ENCODE results near the gene TRIM2. TPM values are rescaled to one million over a fixed set of nuclear protein-coding genes. Genes with fewer than 3 reads are reported as not detected.
"Not testable (repeated sequence)": the region's sequence is repeated elsewhere in the genome, so short reads cannot be mapped to it uniquely, and the experiment has no call there.

TRIM2 gene
- total RNA-seq, 2 experiments from 2014 or later = 0.06 to 0.29 TPM

DNA sequence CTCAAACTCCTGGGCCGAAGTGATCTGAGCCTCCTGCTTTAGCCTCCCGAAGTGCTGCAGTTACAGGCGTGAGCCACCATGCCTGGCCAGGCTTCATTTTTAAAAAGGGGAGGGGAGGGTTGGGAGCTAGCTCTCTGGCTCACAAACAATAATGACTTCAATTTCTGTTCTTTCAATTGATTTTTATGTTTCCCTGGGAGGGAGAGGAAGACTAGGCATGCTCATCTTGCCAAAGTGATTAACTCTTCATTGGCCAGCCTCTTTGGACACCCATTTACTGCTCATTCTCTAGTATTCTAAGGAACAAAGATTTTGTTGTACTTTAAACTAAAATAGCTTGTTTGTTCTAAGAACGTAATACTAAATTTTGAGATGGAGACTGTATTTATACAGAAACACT lies 43.4 kb upstream of the TRIM2 start:
- POLR2A ChIA-PET = interaction anchor here (0.7 kb wide), 1 partner anchor 742 kb away, joined by 3 read pairs; no protein-coding TSS in a partner anchor
- intact Hi-C loops (cut with micrococcal nuclease; ENCODE audit: unreplicated experiment) = no loop called here

DNA sequence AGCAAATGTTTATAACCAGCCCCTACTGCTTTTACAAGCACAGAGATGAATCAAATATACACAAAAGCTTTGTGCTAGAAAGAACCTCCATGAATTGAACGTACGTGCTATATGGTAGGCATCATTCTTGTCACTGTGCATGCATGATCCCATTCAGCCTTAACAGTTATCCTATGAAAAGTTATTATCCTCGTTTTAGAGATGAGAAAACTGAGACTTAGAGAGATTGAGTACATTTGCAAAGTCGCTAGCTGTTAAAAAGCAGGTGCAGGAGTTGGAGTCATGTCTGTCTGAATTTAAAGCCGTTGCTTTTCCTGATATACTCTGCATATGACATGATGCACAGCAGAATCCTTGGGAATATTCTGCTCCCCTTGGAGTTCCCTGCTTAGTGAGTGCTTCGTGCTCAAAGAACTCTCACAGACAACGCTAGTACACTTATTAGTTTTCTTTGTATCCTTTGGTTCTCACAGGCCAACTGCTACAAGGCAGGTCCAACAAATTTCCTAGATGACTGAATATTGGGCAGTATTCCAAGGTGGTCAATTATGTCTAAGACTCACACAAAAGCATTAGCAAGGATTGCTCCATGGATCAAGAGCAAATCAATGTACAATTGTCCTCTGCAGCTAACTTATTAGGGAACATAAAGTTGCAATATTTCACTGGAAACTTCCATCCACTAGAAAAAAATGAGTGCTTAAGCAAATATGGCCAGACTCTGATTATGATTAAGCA lies 42.8 kb upstream of the TRIM2 start:
- no peaks in the 10 kb centered on the region for H3K9me3 ChIP-seq (ENCODE audit: low read length)
- H3K79me2 ChIP-seq (ENCODE audit: insufficient read depth, low read depth, low read length) = no peaks in the 10 kb centered on the region
- H3K9me2 ChIP-seq (ENCODE audit: insufficient read depth, low read length) = no peaks in the 10 kb centered on the region
- ChIA-PET CTCF (ENCODE audit: unreplicated experiment) (no interaction called here), POLR2A (interaction anchor here (0.9 kb wide), 1 partner anchor 14 kb away, joined by 4 read pairs; no protein-coding TSS in a partner anchor)
- no peak overlapping the region for H3K27ac ChIP-seq (ENCODE audit: low read depth, low read length, poor library complexity, severe bottlenecking)
- no peak for TF ChIP-seq EZH2phosphoT487 (IDR thresholded peaks at IDR 0.05; ENCODE audit: borderline replicate concordance, low read depth, low read length)
- TF ChIP-seq, protein P1, sequence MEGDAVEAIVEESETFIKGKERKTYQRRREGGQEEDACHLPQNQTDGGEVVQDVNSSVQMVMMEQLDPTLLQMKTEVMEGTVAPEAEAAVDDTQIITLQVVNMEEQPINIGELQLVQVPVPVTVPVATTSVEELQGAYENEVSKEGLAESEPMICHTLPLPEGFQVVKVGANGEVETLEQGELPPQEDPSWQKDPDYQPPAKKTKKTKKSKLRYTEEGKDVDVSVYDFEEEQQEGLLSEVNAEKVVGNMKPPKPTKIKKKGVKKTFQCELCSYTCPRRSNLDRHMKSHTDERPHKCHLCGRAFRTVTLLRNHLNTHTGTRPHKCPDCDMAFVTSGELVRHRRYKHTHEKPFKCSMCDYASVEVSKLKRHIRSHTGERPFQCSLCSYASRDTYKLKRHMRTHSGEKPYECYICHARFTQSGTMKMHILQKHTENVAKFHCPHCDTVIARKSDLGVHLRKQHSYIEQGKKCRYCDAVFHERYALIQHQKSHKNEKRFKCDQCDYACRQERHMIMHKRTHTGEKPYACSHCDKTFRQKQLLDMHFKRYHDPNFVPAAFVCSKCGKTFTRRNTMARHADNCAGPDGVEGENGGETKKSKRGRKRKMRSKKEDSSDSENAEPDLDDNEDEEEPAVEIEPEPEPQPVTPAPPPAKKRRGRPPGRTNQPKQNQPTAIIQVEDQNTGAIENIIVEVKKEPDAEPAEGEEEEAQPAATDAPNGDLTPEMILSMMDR (conservative IDR thresholded peaks at IDR 0.05; ENCODE audit: low read length) = no peak
- H2AFZ ChIP-seq (ENCODE audit: low read length) = no peak overlapping the region
- no peak overlapping the region for H3K4me3 ChIP-seq (ENCODE audit: low read depth, low read length, poor library complexity, severe bottlenecking)
- intact Hi-C loops (cut with micrococcal nuclease; ENCODE audit: unreplicated experiment) = no loop called here
- no peaks in the 10 kb centered on the region for H3K36me3 ChIP-seq (ENCODE audit: insufficient read depth, low read length)
- DNase-seq (ENCODE audit: low spot score) = no peak
- H3K4me2 ChIP-seq (ENCODE audit: low read length) = no peak overlapping the region
- BruUV-seq (replicated peaks) = no TSS peak
- peaks cover 10% of the 10 kb centered on the region for H3K4me1 ChIP-seq (ENCODE audit: insufficient read depth, low read length, poor library complexity, severe bottlenecking)
- no peaks in the 10 kb centered on the region for H4K20me1 ChIP-seq (ENCODE audit: insufficient read depth, low read length)

More for the DNA sequence above, 43.4 kb upstream of the TRIM2 start:
- BruUV-seq (replicated peaks) = no TSS peak
- peaks cover 16% of the 10 kb centered on the region for H3K4me1 ChIP-seq (ENCODE audit: insufficient read depth, low read length, poor library complexity, severe bottlenecking)
- no peaks in the 10 kb centered on the region for H3K36me3 ChIP-seq (ENCODE audit: insufficient read depth, low read length)
- H3K27ac ChIP-seq (ENCODE audit: low read depth, low read length, poor library complexity, severe bottlenecking) = no peak overlapping the region
- no peak overlapping the region for H2AFZ ChIP-seq (ENCODE audit: low read length)
- TF ChIP-seq, protein P1 (conservative IDR thresholded peaks at IDR 0.05; ENCODE audit: low read length) = no peak
- no peak for TF ChIP-seq EZH2phosphoT487 (IDR thresholded peaks at IDR 0.05; ENCODE audit: borderline replicate concordance, low read depth, low read length)
- no peak overlapping the region for H3K4me2 ChIP-seq (ENCODE audit: low read length)
- no peak for DNase-seq (ENCODE audit: low spot score)
- no peaks in the 10 kb centered on the region for H4K20me1 ChIP-seq (ENCODE audit: insufficient read depth, low read length)
- no peaks in the 10 kb centered on the region for H3K79me2 ChIP-seq (ENCODE audit: insufficient read depth, low read depth, low read length)
- H3K9me3 ChIP-seq (ENCODE audit: low read length) = no peaks in the 10 kb centered on the region
- CTCF ChIA-PET (ENCODE audit: unreplicated experiment) = no interaction called here
- H3K4me3 ChIP-seq (ENCODE audit: low read depth, low read length, poor library complexity, severe bottlenecking) = no peak overlapping the region
- H3K9me2 ChIP-seq (ENCODE audit: insufficient read depth, low read length) = no peaks in the 10 kb centered on the region

DNA sequence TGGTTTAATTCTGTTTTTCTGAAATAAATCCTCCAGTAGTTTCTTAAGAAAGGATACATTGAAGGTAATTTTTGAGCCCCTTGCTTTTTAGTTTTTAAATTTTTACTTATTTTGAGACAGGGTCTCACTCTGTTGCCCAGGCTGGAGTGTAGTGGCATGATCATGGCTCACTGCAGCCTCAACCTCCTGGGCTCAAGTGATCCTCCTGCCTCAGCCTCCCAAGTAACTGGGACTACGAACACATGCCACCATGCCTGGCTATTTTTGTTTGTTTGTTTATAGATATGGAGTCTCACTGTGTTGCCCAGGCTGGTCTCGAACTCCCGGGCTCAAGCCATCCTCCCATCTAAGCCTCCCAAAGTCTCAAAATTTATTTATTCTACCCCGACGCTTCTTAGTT lies 39.0 kb upstream of the TRIM2 start:
- H3K4me2 ChIP-seq (ENCODE audit: low read length); H3K36me3 ChIP-seq (ENCODE audit: insufficient read depth, low read length); H3K4me3 ChIP-seq (ENCODE audit: low read depth, low read length, poor library complexity, severe bottlenecking); DNase-seq (ENCODE audit: low spot score); H3K4me1 ChIP-seq (ENCODE audit: insufficient read depth, low read length, poor library complexity, severe bottlenecking); BruUV-seq (replicated peaks); H4K20me1 ChIP-seq (ENCODE audit: insufficient read depth, low read length); H3K9me2 ChIP-seq (ENCODE audit: insufficient read depth, low read length); H3K27ac ChIP-seq (ENCODE audit: low read depth, low read length, poor library complexity, severe bottlenecking); CTCF ChIA-PET (ENCODE audit: unreplicated experiment); H2AFZ ChIP-seq (ENCODE audit: low read length); H3K9me3 ChIP-seq (ENCODE audit: low read length); POLR2A ChIA-PET; intact Hi-C loops (cut with micrococcal nuclease; ENCODE audit: unreplicated experiment); H3K79me2 ChIP-seq (ENCODE audit: insufficient read depth, low read depth, low read length): not testable (repeated sequence)
